HG03060 (cell line): ENCODE measurements around the gene OLFM1.
"Not testable (repeated sequence)": the region's sequence is repeated elsewhere in the genome, so short reads cannot be mapped to it uniquely, and the experiment has no call there.

Source experiments
- ATAC-seq: cut with Tn5 transposase; IDR thresholded peaks from one replicate; pipeline ENCODE4 v1.9.1; 2021; ENCODE audit warnings: low read depth, moderate number of reproducible peaks; ENCODE audit not compliant: unreplicated experiment

The OLFM1 gene

GRCh38 chr9:135147474-135147805, 60.0 kb downstream of the OLFM1 start:
- no peak for ATAC-seq

- ATAC-seq: no peak
These were observed 60.5 kb downstream of the OLFM1 start for GRCh38 chr9:135147938-135148337.

GRCh38 chr9:135148386-135148785, 60.9 kb downstream of the OLFM1 start:
- no peak for ATAC-seq

- not testable (repeated sequence) for ATAC-seq
These were observed 62.4 kb downstream of the OLFM1 start for GRCh38 chr9:135149901-135150300.

GRCh38 chr9:135150981-135151380, 63.5 kb downstream of the OLFM1 start:
- no peak for ATAC-seq

- no peak for ATAC-seq
These were observed 64.5 kb downstream of the OLFM1 start for GRCh38 chr9:135151757-135152613.

- no peak for ATAC-seq
These were observed 65.3 kb downstream of the OLFM1 start for GRCh38 chr9:135152614-135153334.

- ATAC-seq: no peak
These were observed 66.7 kb downstream of the OLFM1 start for GRCh38 chr9:135154050-135154615.

GRCh38 chr9:135155396-135155795, 67.9 kb downstream of the OLFM1 start:
- ATAC-seq: no peak

GRCh38 chr9:135156525-135157510, 69.3 kb downstream of the OLFM1 start:
- ATAC-seq: no peak

GRCh38 chr9:135157856-135158563, 70.5 kb downstream of the OLFM1 start:
- no peak for ATAC-seq

- no peak for ATAC-seq
These were observed 71.1 kb downstream of the OLFM1 start for GRCh38 chr9:135158564-135158937.

GRCh38 chr9:135159801-135160200, 72.3 kb downstream of the OLFM1 start:
- ATAC-seq: no peak

GRCh38 chr9:135160862-135161261, 73.4 kb downstream of the OLFM1 start:
- no peak for ATAC-seq

GRCh38 chr9:135162599-135162998, 75.1 kb downstream of the OLFM1 start:
- not testable (repeated sequence) for ATAC-seq

GRCh38 chr9:135163023-135163780, 75.7 kb downstream of the OLFM1 start:
- no peak for ATAC-seq

- ATAC-seq: no peak
These were observed 76.6 kb downstream of the OLFM1 start for GRCh38 chr9:135164036-135164435.

- no peak for ATAC-seq
These were observed 77.7 kb downstream of the OLFM1 start for GRCh38 chr9:135165003-135165711.
